Erythroblast (primary cell): ENCODE measurements around the gene KRT14.
"Not testable (repeated sequence)": the region's sequence is repeated elsewhere in the genome, so short reads cannot be mapped to it uniquely, and the experiment has no call there.

Source experiments
- DNase-seq, 2 experiments: peaks; one replicate each; lab custom pipeline; 2025; lab: John Stamatoyannopoulos, UW
- GATA1 ChIP-seq: IDR thresholded peaks from 2 replicates; pipeline ENCODE4 v1.6.1; 2011; ENCODE audit warnings: low read depth, mild to moderate bottlenecking, control low read depth, low read length, moderate library complexity
- POLR2A ChIP-seq: IDR thresholded peaks from 2 replicates; pipeline ENCODE4 v1.6.1; 2011; ENCODE audit warnings: mild to moderate bottlenecking, low read length

Gene KRT14

GRCh38 chr17:41586863-41587495 lies at the start of gene KRT14:
Gene KRT14, minus strand, starts transcription at chr17:41586895. Its CDS starts 61 bp downstream, at chr17:41586834.
- no peak for DNase-seq
- TF ChIP-seq GATA1 (no peak), POLR2A (no peak)

- TF ChIP-seq POLR2A = no peak
- TF ChIP-seq GATA1 = no peak
- DNase-seq = no peak
Observed at GRCh38 chr17:41635121-41636097, 48.7 kb upstream of the KRT14 start.

GRCh38 chr17:41634639-41635038 lies 47.9 kb upstream of the KRT14 start:
- TF ChIP-seq GATA1 = no peak
- no peak for DNase-seq

- peak; percentile 43 to 71 for DNase-seq
- TF ChIP-seq POLR2A (no peak), GATA1 (no peak)
Observed at GRCh38 chr17:41633556-41634199, 47.0 kb upstream of the KRT14 start.

- DNase-seq = peak in 1 of 2 experiments; percentile 29
- TF ChIP-seq GATA1 (no peak), POLR2A (no peak)
Observed at GRCh38 chr17:41632482-41633105, 45.9 kb upstream of the KRT14 start.

- no peak for DNase-seq
- TF ChIP-seq GATA1 (no peak), POLR2A (no peak)
Observed at GRCh38 chr17:41631898-41632285, 45.2 kb upstream of the KRT14 start.

GRCh38 chr17:41631025-41631897 lies 44.6 kb upstream of the KRT14 start:
- no peak for TF ChIP-seq POLR2A
- TF ChIP-seq GATA1 = no peak

GRCh38 chr17:41629826-41630670 lies 43.4 kb upstream of the KRT14 start:
- no peak for TF ChIP-seq GATA1
- TF ChIP-seq POLR2A = no peak
- DNase-seq = no peak

More at GRCh38 chr17:41631025-41631897, 44.6 kb upstream of the KRT14 start:
- DNase-seq = no peak

GRCh38 chr17:41629316-41629715 lies 42.6 kb upstream of the KRT14 start:
- DNase-seq = no peak
- no peak for TF ChIP-seq POLR2A
- no peak for TF ChIP-seq GATA1

GRCh38 chr17:41628621-41629255 lies 42.0 kb upstream of the KRT14 start:
- not testable (repeated sequence) for DNase-seq

- not testable (repeated sequence) for DNase-seq
Observed at GRCh38 chr17:41628073-41628370, 41.3 kb upstream of the KRT14 start.
